Panc1 (cell line): ENCODE measurements around the gene IL24. TPM values are rescaled to one million over a fixed set of nuclear protein-coding genes. Genes with fewer than 3 reads are reported as not detected.

ENCODE experiments used
- ATAC-seq: fragments of 200-7000 bp; cut with Tn5 transposase; 2 replicates; pipeline ENCODE4 v1.9.1; 2020; ENCODE audit warnings: mild to moderate bottlenecking, moderate library complexity
- BruUV-seq: library from RNA; stranded (reverse); fragments of 400-500 nt; replicated peaks from 2 replicates; lab custom pipeline; 2021; lab: Mats Ljungman, UMichigan
- CTCF ChIA-PET: fragments of 300-600 bp; sonication (Branson Sonifier 250); formaldehyde crosslinking; loops from one replicate; lab custom pipeline; 2022; ENCODE audit warnings: antibody characterized with exemption; lab: Charles Lee
- POLR2A ChIA-PET: fragments of 300-600 bp; sonication (Branson Sonifier 250); formaldehyde crosslinking; loops from one replicate; lab custom pipeline; 2022; ENCODE audit warnings: antibody characterized with exemption; lab: Charles Lee
- DNase-seq: peaks from one replicate; pipeline ENCODE4 v3.0.0-alpha.2; 2010; ENCODE audit warnings: low read depth, low spot score
- H3K27ac ChIP-seq: 2 replicates; pipeline ENCODE4 v1.5.1; 2011; ENCODE audit warnings: mild to moderate bottlenecking, low read length, inconsistent platforms
- H3K27me3 ChIP-seq: fragments of 200-500 bp; sonication (Bioruptor generic); 2 replicates; pipeline ENCODE4 v1.6.0; 2014; ENCODE audit warnings: low read length, inconsistent platforms; ENCODE audit not compliant: control insufficient read depth, insufficient read depth
- H3K36me3 ChIP-seq: fragments of 200-500 bp; sonication (Bioruptor generic); 2 replicates; pipeline ENCODE4 v1.5.1; 2014; ENCODE audit warnings: inconsistent platforms, mild to moderate bottlenecking, low read length, moderate library complexity; ENCODE audit not compliant: control insufficient read depth, insufficient read depth
- H3K4me1 ChIP-seq: 2 replicates; pipeline ENCODE4 v1.5.1; 2011; ENCODE audit warnings: inconsistent platforms, mild to moderate bottlenecking, low read length, moderate library complexity; ENCODE audit not compliant: control insufficient read depth, insufficient read depth
- H3K4me3 ChIP-seq, 2 experiments: 2 replicates each; pipeline ENCODE4 v1.5.1; 2011 to 2012; ENCODE audit warnings: low read depth in 2 of 2, low read length in 2 of 2, mild to moderate bottlenecking in 2 of 2, inconsistent platforms in 1 of 2, moderate library complexity in 1 of 2
- H3K9me3 ChIP-seq: fragments of 200-500 bp; sonication (Bioruptor generic); 2 replicates; pipeline ENCODE4 v1.5.1; 2014; ENCODE audit warnings: low read depth, mild to moderate bottlenecking, inconsistent platforms, low read length, moderate library complexity; ENCODE audit not compliant: control insufficient read depth, insufficient read depth
- CTCF ChIP-seq: fragments of 450-650 bp; IDR thresholded peaks from 2 replicates; pipeline ENCODE4 v1.5.1; 2017; ENCODE audit warnings: mild to moderate bottlenecking
- POLR2AphosphoS5 ChIP-seq: IDR thresholded peaks from 2 replicates; pipeline ENCODE4 v1.6.1; 2012; ENCODE audit warnings: mild to moderate bottlenecking, low read depth, low read length, moderate library complexity
- REST ChIP-seq, 2 experiments: IDR thresholded peaks; 2 replicates each; pipeline ENCODE4 v1.6.1; 2011 to 2012; ENCODE audit warnings: low read depth in 2 of 2, control low read depth in 1 of 2, low read length in 1 of 2, mild to moderate bottlenecking in 1 of 2, moderate library complexity in 1 of 2; ENCODE audit not compliant: insufficient read depth in 1 of 2
- SIN3A ChIP-seq: IDR thresholded peaks from 2 replicates; pipeline ENCODE4 v1.6.1; 2012; ENCODE audit warnings: low read depth, mild to moderate bottlenecking, low read length, moderate library complexity, borderline replicate concordance; ENCODE audit not compliant: insufficient read depth
- TCF7L2 ChIP-seq: IDR thresholded peaks from 2 replicates; pipeline ENCODE4 v1.6.1; 2011; ENCODE audit warnings: mild to moderate bottlenecking, low read depth, low read length, inconsistent platforms
- in situ Hi-C: cut with HindIII; loops from 2 replicates; pipeline ENCODE4 v1.10.0; 2016; ENCODE audit warnings: low sequenced_read_pairs, low pct_unique_long_range_greater_than_20kb
- intact Hi-C: fragments of 100-400 bp; cut with micrococcal nuclease; formaldehyde crosslinking; loops from one replicate; pipeline ENCODE4 v1.10.0; 2022; ENCODE audit not compliant: unreplicated experiment
- total RNA-seq: library from RNA; stranded (reverse); gene quantifications from one replicate; pipeline ENCODE4 v1.2.1, GENCODE V29; 2021; ENCODE audit not compliant: unreplicated experiment

Gene IL24
- total RNA-seq, 1 experiment from 2014 or later = not detected

- BruUV-seq = no TSS peak
- ChIA-PET POLR2A (no interaction called here), CTCF (no interaction called here)
- no peak overlapping the region for H3K27ac ChIP-seq
- intact Hi-C loops = no loop called here
- H3K36me3 ChIP-seq = no peaks in the 10 kb centered on the region
- H3K4me1 ChIP-seq = no peaks in the 10 kb centered on the region
- peaks cover 12% of the 10 kb centered on the region for H3K27me3 ChIP-seq
- no peak for ATAC-seq
- TF ChIP-seq REST (IDR thresholded peaks at IDR 0.05; ENCODE audit: insufficient read depth in 1 of 2, low read depth in 2 of 2, low read length in 1 of 2) = no peak
- no peak for TF ChIP-seq POLR2AphosphoS5
- TF ChIP-seq CTCF = no peak
- no peak for TF ChIP-seq TCF7L2
- H3K9me3 ChIP-seq = no peaks in the 10 kb centered on the region
- in situ Hi-C loops = no loop called here
- DNase-seq = no peak
- H3K4me3 ChIP-seq = no peak overlapping the region
Measured at GRCh38 chr1:206892351-206892984, 4.8 kb upstream of the IL24 start.

- TF ChIP-seq TCF7L2 (no peak), SIN3A (no peak), CTCF (no peak), POLR2AphosphoS5 (no peak)
- ChIA-PET CTCF (no interaction called here), POLR2A (no interaction called here)
- Histone ChIP-seq H3K9me3 (no peaks in the 10 kb centered on the region), H3K27ac (no peak overlapping the region), H3K4me1 (no peaks in the 10 kb centered on the region), H3K27me3 (peaks cover 12% of the 10 kb centered on the region), H3K36me3 (no peaks in the 10 kb centered on the region), H3K4me3 (no peak overlapping the region)
- BruUV-seq = no TSS peak
- in situ Hi-C loops (no loop called here), intact Hi-C loops (no loop called here)
- ATAC-seq = no peak
- DNase-seq = no peak
Measured at GRCh38 chr1:206893380-206893779, 3.9 kb upstream of the IL24 start.
